ENCODE measurements around the gene HBE1. TPM values are rescaled to one million over a fixed set of nuclear protein-coding genes. Genes with fewer than 3 reads are reported as not detected.

Gene HBE1
- total and polyA plus RNA-seq, 9 of the 15 experiments (the other 6 are each of a cell fraction or from before 2014, with no cell fraction given), result 612 to 10,250 (median 2,181) TPM

- peak in 1 of 2 experiments; percentile 31 for TF ChIP-seq E2F6 (IDR thresholded peaks at IDR 0.05; ENCODE audit: borderline replicate concordance in 1 of 2, extremely low read depth in 1 of 2, insufficient read depth in 1 of 2, insufficient read length in 1 of 2, low read depth in 1 of 2, low read length in 1 of 2, poor library complexity in 1 of 2, severe bottlenecking in 1 of 2)
- TF ChIP-seq, protein P1, sequence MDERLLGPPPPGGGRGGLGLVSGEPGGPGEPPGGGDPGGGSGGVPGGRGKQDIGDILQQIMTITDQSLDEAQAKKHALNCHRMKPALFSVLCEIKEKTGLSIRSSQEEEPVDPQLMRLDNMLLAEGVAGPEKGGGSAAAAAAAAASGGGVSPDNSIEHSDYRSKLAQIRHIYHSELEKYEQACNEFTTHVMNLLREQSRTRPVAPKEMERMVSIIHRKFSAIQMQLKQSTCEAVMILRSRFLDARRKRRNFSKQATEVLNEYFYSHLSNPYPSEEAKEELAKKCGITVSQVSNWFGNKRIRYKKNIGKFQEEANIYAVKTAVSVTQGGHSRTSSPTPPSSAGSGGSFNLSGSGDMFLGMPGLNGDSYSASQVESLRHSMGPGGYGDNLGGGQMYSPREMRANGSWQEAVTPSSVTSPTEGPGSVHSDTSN (CRISPR knock-in tag; IDR thresholded peaks at IDR 0.05; ENCODE audit: low read depth), result no peak
- TF ChIP-seq, protein P1 (tag; conservative IDR thresholded peaks at IDR 0.05; ENCODE audit: low read depth), result peak; percentile 27; the same call in 1 of the 2 replicates
- TF ChIP-seq MIER1 (IDR thresholded peaks at IDR 0.05; ENCODE audit: low read depth), result no peak
- TF ChIP-seq, protein P2, sequence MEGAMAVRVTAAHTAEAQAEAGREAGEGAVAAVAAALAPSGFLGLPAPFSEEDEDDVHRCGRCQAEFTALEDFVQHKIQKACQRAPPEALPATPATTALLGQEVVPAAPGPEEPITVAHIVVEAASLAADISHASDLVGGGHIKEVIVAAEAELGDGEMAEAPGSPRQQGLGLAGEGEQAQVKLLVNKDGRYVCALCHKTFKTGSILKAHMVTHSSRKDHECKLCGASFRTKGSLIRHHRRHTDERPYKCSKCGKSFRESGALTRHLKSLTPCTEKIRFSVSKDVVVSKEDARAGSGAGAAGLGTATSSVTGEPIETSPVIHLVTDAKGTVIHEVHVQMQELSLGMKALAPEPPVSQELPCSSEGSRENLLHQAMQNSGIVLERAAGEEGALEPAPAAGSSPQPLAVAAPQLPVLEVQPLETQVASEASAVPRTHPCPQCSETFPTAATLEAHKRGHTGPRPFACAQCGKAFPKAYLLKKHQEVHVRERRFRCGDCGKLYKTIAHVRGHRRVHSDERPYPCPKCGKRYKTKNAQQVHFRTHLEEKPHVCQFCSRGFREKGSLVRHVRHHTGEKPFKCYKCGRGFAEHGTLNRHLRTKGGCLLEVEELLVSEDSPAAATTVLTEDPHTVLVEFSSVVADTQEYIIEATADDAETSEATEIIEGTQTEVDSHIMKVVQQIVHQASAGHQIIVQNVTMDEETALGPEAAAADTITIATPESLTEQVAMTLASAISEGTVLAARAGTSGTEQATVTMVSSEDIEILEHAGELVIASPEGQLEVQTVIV (CRISPR knock-in tag; IDR thresholded peaks at IDR 0.05; ENCODE audit: borderline replicate concordance), result no peak
- TF ChIP-seq, protein P3, sequence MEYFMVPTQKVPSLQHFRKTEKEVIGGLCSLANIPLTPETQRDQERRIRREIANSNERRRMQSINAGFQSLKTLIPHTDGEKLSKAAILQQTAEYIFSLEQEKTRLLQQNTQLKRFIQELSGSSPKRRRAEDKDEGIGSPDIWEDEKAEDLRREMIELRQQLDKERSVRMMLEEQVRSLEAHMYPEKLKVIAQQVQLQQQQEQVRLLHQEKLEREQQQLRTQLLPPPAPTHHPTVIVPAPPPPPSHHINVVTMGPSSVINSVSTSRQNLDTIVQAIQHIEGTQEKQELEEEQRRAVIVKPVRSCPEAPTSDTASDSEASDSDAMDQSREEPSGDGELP (CRISPR knock-in tag; IDR thresholded peaks at IDR 0.05; ENCODE audit: borderline replicate concordance), result peak; percentile 53; the same call in 1 of the 2 replicates
- TF ChIP-seq RUNX1 (IDR thresholded peaks at IDR 0.05; ENCODE audit: low read depth), result no peak
- no peak for TF ChIP-seq TSC22D4 (tag; IDR thresholded peaks at IDR 0.05)
- TF ChIP-seq, protein P4, sequence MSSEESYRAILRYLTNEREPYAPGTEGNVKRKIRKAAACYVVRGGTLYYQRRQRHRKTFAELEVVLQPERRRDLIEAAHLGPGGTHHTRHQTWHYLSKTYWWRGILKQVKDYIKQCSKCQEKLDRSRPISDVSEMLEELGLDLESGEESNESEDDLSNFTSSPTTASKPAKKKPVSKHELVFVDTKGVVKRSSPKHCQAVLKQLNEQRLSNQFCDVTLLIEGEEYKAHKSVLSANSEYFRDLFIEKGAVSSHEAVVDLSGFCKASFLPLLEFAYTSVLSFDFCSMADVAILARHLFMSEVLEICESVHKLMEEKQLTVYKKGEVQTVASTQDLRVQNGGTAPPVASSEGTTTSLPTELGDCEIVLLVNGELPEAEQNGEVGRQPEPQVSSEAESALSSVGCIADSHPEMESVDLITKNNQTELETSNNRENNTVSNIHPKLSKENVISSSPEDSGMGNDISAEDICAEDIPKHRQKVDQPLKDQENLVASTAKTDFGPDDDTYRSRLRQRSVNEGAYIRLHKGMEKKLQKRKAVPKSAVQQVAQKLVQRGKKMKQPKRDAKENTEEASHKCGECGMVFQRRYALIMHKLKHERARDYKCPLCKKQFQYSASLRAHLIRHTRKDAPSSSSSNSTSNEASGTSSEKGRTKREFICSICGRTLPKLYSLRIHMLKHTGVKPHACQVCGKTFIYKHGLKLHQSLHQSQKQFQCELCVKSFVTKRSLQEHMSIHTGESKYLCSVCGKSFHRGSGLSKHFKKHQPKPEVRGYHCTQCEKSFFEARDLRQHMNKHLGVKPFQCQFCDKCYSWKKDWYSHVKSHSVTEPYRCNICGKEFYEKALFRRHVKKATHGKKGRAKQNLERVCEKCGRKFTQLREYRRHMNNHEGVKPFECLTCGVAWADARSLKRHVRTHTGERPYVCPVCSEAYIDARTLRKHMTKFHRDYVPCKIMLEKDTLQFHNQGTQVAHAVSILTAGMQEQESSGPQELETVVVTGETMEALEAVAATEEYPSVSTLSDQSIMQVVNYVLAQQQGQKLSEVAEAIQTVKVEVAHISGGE (CRISPR knock-in tag; IDR thresholded peaks at IDR 0.05), result peak in 1 of 3 experiments; percentile 70; a peak in 1 of 6 replicates
- TF ChIP-seq ZNF766 (CRISPR knock-in tag; conservative IDR thresholded peaks at IDR 0.05), result peak; percentile 53
- TF ChIP-seq BRD9 (IDR thresholded peaks at IDR 0.05; ENCODE audit: low read depth, partially characterized antibody), result peak; percentile 44
- peak; percentile 96 for TF ChIP-seq SMARCB1 (IDR thresholded peaks at IDR 0.05; ENCODE audit: insufficient read length, low read depth)
These were observed 18.6 kb upstream of the HBE1 start (continued) for GRCh38 chr11:5288108-5288905.

Measured in K562 (cell line).